ENCODE results near the gene NFASC.

The NFASC gene

GRCh38 chr1:205056188-205056611 lies 185.5 kb downstream of the NFASC start:
- in situ Hi-C loops (cut with MboI; ENCODE audit: low sequenced_read_pairs) = no loop called here

- in situ Hi-C loops (cut with MboI; ENCODE audit: low sequenced_read_pairs) = no loop called here
Observed at GRCh38 chr1:205056956-205057568, 186.4 kb downstream of the NFASC start.

GRCh38 chr1:205057808-205058575 lies 187.3 kb downstream of the NFASC start:
- in situ Hi-C loops (cut with MboI; ENCODE audit: low sequenced_read_pairs) = no loop called here

GRCh38 chr1:205058853-205059252 lies 188.2 kb downstream of the NFASC start:
- in situ Hi-C loops (cut with MboI; ENCODE audit: low sequenced_read_pairs) = no loop called here

- in situ Hi-C loops (cut with MboI; ENCODE audit: low sequenced_read_pairs) = no loop called here
Observed at GRCh38 chr1:205059660-205060059, 189.0 kb downstream of the NFASC start.

- in situ Hi-C loops (cut with MboI; ENCODE audit: low sequenced_read_pairs) = no loop called here
Observed at GRCh38 chr1:205060746-205061145, 190.1 kb downstream of the NFASC start.

GRCh38 chr1:205061227-205061626 lies 190.6 kb downstream of the NFASC start:
- in situ Hi-C loops (cut with MboI; ENCODE audit: low sequenced_read_pairs) = no loop called here

GRCh38 chr1:205061665-205062069 lies 191.0 kb downstream of the NFASC start:
- in situ Hi-C loops (cut with MboI; ENCODE audit: low sequenced_read_pairs) = no loop called here

GRCh38 chr1:205062319-205062718 lies 191.7 kb downstream of the NFASC start:
- in situ Hi-C loops (cut with MboI; ENCODE audit: low sequenced_read_pairs) = no loop called here

- in situ Hi-C loops (cut with MboI; ENCODE audit: low sequenced_read_pairs) = no loop called here
Observed at GRCh38 chr1:205062895-205063294, 192.2 kb downstream of the NFASC start.

- in situ Hi-C loops (cut with MboI; ENCODE audit: low sequenced_read_pairs) = no loop called here
Observed at GRCh38 chr1:205064301-205064700, 193.6 kb downstream of the NFASC start.

- in situ Hi-C loops (cut with MboI; ENCODE audit: low sequenced_read_pairs) = no loop called here
Observed at GRCh38 chr1:205064741-205065316, 194.2 kb downstream of the NFASC start.

GRCh38 chr1:205065666-205066065 lies 195.0 kb downstream of the NFASC start:
- in situ Hi-C loops (cut with MboI; ENCODE audit: low sequenced_read_pairs) = no loop called here

- in situ Hi-C loops (cut with MboI; ENCODE audit: low sequenced_read_pairs) = no loop called here
Observed at GRCh38 chr1:205066141-205066818, 195.6 kb downstream of the NFASC start.

GRCh38 chr1:205067031-205067430 lies 196.4 kb downstream of the NFASC start:
- in situ Hi-C loops (cut with MboI; ENCODE audit: low sequenced_read_pairs) = no loop called here

GRCh38 chr1:205068001-205068400 lies 197.3 kb downstream of the NFASC start:
- in situ Hi-C loops (cut with MboI; ENCODE audit: low sequenced_read_pairs) = no loop called here

GRCh38 chr1:205068457-205069040 lies 197.9 kb downstream of the NFASC start:
- in situ Hi-C loops (cut with MboI; ENCODE audit: low sequenced_read_pairs) = no loop called here

- in situ Hi-C loops (cut with MboI; ENCODE audit: low sequenced_read_pairs) = no loop called here
Observed at GRCh38 chr1:205069371-205070125, 198.9 kb downstream of the NFASC start.

- in situ Hi-C loops (cut with MboI; ENCODE audit: low sequenced_read_pairs) = no loop called here
Observed at GRCh38 chr1:205071028-205071409, 200.4 kb downstream of the NFASC start.

GRCh38 chr1:205071801-205072200 lies 201.1 kb downstream of the NFASC start:
- in situ Hi-C loops (cut with MboI; ENCODE audit: low sequenced_read_pairs) = no loop called here

GRCh38 chr1:205072286-205072685 lies 201.6 kb downstream of the NFASC start:
- in situ Hi-C loops (cut with MboI; ENCODE audit: low sequenced_read_pairs) = no loop called here
